ENCODE data around the gene DAPK1. TPM values are rescaled to one million over a fixed set of nuclear protein-coding genes. Genes with fewer than 3 reads are reported as not detected.

Gene DAPK1
- polyA plus RNA-seq, 1 donor from 2014 or later, result 45.0 TPM

GRCh38 chr9:87656485-87656884, 158.8 kb downstream of the DAPK1 start:
- TF ChIP-seq EP300 (conservative IDR thresholded peaks at IDR 0.05; ENCODE audit: poor library complexity, severe bottlenecking) (no peak), MXI1 (conservative IDR thresholded peaks at IDR 0.05; ENCODE audit: poor library complexity, severe bottlenecking) (no peak), POLR2AphosphoS5 (IDR thresholded peaks at IDR 0.05) (no peak), CTCF (IDR thresholded peaks at IDR 0.05; ENCODE audit: poor library complexity, severe bottlenecking) (no peak), TAF1 (IDR thresholded peaks at IDR 0.05; ENCODE audit: low read depth) (no peak), EZH2 (IDR thresholded peaks at IDR 0.05; ENCODE audit: borderline replicate concordance, insufficient read depth, low read length, poor library complexity, severe bottlenecking) (no peak), RAD21 (conservative IDR thresholded peaks at IDR 0.05) (no peak), REST (IDR thresholded peaks at IDR 0.05; ENCODE audit: borderline replicate concordance) (no peak), SMC3 (conservative IDR thresholded peaks at IDR 0.05; ENCODE audit: poor library complexity) (no peak)
- Histone ChIP-seq H4K20me1 (ENCODE audit: insufficient read depth) (no peaks in the 10 kb centered on the region), H3K4me2 (ENCODE audit: low read length) (no peak overlapping the region), H3K27me3 (ENCODE audit: insufficient read depth, low read depth, low read length) (no peaks in the 10 kb centered on the region), H2AFZ (ENCODE audit: low read depth, low read length) (no peak overlapping the region), H3K27ac (ENCODE audit: low read length) (no peak overlapping the region), H3K9me3 (ENCODE audit: low read length) (no peaks in the 10 kb centered on the region), H3K9me2 (ENCODE audit: insufficient read depth, low read length) (no peaks in the 10 kb centered on the region), H3K4me3 (ENCODE audit: low read length) (no peak overlapping the region), H3F3A (ENCODE audit: insufficient read depth, low read length, poor library complexity, severe bottlenecking) (no peaks in the 10 kb centered on the region), H3K79me2 (replicated peaks; ENCODE audit: insufficient read depth, low read length) (no peaks in the 10 kb centered on the region), H3K36me3 (ENCODE audit: insufficient read depth, low read length) (no peaks in the 10 kb centered on the region), H3K9ac (ENCODE audit: low read length) (no peak overlapping the region)

- no peak overlapping the region for H3K27ac ChIP-seq (ENCODE audit: low read length)
These were observed 159.5 kb downstream of the DAPK1 start for GRCh38 chr9:87657190-87657589.

More at GRCh38 chr9:87657190-87657589, 159.5 kb downstream of the DAPK1 start:
- Histone ChIP-seq H3K4me2 (ENCODE audit: low read length) (no peak overlapping the region), H4K20me1 (ENCODE audit: insufficient read depth) (no peaks in the 10 kb centered on the region), H3K4me3 (ENCODE audit: low read length) (no peak overlapping the region), H3K27me3 (ENCODE audit: insufficient read depth, low read depth, low read length) (no peaks in the 10 kb centered on the region), H3K36me3 (ENCODE audit: insufficient read depth, low read length) (no peaks in the 10 kb centered on the region), H3K79me2 (replicated peaks; ENCODE audit: insufficient read depth, low read length) (no peaks in the 10 kb centered on the region), H3F3A (ENCODE audit: insufficient read depth, low read length, poor library complexity, severe bottlenecking) (no peaks in the 10 kb centered on the region), H3K9me2 (ENCODE audit: insufficient read depth, low read length) (no peaks in the 10 kb centered on the region), H3K9ac (ENCODE audit: low read length) (no peak overlapping the region), H3K9me3 (ENCODE audit: low read length) (no peaks in the 10 kb centered on the region), H2AFZ (ENCODE audit: low read depth, low read length) (no peak overlapping the region)
- TF ChIP-seq MXI1 (conservative IDR thresholded peaks at IDR 0.05; ENCODE audit: poor library complexity, severe bottlenecking) (no peak), TAF1 (IDR thresholded peaks at IDR 0.05; ENCODE audit: low read depth) (no peak), CTCF (IDR thresholded peaks at IDR 0.05; ENCODE audit: poor library complexity, severe bottlenecking) (no peak), POLR2AphosphoS5 (IDR thresholded peaks at IDR 0.05) (no peak), REST (IDR thresholded peaks at IDR 0.05; ENCODE audit: borderline replicate concordance) (no peak), SMC3 (conservative IDR thresholded peaks at IDR 0.05; ENCODE audit: poor library complexity) (no peak), EZH2 (IDR thresholded peaks at IDR 0.05; ENCODE audit: borderline replicate concordance, insufficient read depth, low read length, poor library complexity, severe bottlenecking) (no peak)
